ENCODE data around the gene OPCML. TPM values are rescaled to one million over a fixed set of nuclear protein-coding genes. Genes with fewer than 3 reads are reported as not detected.

The OPCML gene
- total RNA-seq, 1 donor from 2014 or later: not detected

DNA sequence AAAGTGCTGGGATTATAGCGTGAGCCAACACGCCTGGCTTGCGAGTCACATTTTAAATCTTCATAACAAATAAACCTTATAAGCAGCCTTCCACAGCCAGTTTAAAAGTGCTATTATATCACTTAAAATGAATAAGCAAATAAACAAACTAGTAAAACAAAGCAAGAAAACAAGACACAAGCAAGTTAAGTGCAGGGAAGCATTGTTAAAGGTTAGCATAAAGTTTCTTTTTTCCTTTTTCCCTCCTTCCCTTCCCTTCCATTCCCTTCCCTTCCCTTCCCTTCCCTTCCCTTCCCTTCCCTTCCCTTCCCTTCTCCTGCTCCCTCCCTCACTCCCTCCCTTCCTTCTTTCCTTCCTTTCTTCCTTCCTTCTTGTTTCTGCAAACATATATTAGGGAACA is 278.7 kb downstream of the OPCML start:
- no peaks in the 10 kb centered on the region for H3K36me3 ChIP-seq
- no peak overlapping the region for H3K27ac ChIP-seq
- no peak overlapping the region for H3K4me3 ChIP-seq
- H3K9me3 ChIP-seq: no peaks in the 10 kb centered on the region
- no peaks in the 10 kb centered on the region for H3K4me1 ChIP-seq
- intact Hi-C loops (cut with DNase I): no loop called here
- DNase-seq (ENCODE audit: extremely low spot score in 2 of 2): no peak
- TF ChIP-seq POLR2AphosphoS5 (IDR thresholded peaks at IDR 0.05; ENCODE audit: insufficient read depth in 1 of 2, low read depth in 1 of 2): no peak
- no peak for TF ChIP-seq POLR2A (IDR thresholded peaks at IDR 0.05)
- no peaks in the 10 kb centered on the region for H3K27me3 ChIP-seq

DNA sequence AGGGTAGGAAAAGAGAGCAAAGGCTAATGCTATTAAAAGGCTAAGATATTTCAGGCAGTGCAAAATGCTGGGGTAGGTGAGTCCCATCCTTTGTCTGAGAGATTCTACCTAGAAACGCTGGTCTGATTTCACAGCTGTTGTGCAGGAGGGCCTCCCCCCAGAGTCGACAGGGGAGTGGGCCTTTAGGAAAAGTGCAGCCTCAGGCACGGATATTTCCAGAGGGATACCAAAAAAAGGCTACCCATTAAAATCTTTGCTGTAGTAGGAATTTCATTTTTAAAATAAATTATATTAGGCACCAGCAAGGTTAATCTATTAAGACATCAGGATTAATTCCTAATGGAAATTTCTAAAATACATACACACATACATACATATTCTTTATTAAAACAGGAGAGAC is 280.5 kb downstream of the OPCML start:
- H3K27ac ChIP-seq: no peak overlapping the region
- no peak for TF ChIP-seq POLR2AphosphoS5 (IDR thresholded peaks at IDR 0.05; ENCODE audit: insufficient read depth in 1 of 2, low read depth in 1 of 2)
- TF ChIP-seq POLR2A (IDR thresholded peaks at IDR 0.05): no peak
- TF ChIP-seq, protein P1, sequence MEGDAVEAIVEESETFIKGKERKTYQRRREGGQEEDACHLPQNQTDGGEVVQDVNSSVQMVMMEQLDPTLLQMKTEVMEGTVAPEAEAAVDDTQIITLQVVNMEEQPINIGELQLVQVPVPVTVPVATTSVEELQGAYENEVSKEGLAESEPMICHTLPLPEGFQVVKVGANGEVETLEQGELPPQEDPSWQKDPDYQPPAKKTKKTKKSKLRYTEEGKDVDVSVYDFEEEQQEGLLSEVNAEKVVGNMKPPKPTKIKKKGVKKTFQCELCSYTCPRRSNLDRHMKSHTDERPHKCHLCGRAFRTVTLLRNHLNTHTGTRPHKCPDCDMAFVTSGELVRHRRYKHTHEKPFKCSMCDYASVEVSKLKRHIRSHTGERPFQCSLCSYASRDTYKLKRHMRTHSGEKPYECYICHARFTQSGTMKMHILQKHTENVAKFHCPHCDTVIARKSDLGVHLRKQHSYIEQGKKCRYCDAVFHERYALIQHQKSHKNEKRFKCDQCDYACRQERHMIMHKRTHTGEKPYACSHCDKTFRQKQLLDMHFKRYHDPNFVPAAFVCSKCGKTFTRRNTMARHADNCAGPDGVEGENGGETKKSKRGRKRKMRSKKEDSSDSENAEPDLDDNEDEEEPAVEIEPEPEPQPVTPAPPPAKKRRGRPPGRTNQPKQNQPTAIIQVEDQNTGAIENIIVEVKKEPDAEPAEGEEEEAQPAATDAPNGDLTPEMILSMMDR (IDR thresholded peaks at IDR 0.05): no peak
- H3K9me3 ChIP-seq: no peaks in the 10 kb centered on the region
- intact Hi-C loops (cut with DNase I): no loop called here
- H3K4me1 ChIP-seq: no peaks in the 10 kb centered on the region
- H3K36me3 ChIP-seq: no peaks in the 10 kb centered on the region
- no peaks in the 10 kb centered on the region for H3K27me3 ChIP-seq
- DNase-seq (ENCODE audit: extremely low spot score in 2 of 2): no peak
- no peak overlapping the region for H3K4me3 ChIP-seq

DNA sequence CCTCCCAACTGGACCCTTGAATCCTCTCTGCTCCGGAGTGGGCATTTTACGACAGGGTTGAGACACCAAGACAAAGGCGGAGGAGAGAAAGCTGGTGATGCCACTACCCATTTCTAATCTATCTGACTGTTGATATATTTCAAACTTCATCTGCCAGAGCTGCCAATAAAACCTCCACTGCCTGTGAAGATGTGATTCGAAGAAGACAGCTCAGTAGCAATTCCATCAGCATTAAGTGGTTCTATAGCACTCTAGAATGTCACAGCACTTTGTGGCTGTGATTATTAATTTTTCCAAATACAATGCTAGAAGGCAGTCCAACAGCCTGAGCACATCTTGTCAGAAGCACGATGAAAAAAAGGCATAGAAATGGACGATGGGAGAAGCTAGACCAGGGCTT is 282.8 kb downstream of the OPCML start:
- Histone ChIP-seq H3K27ac (no peak overlapping the region), H3K4me1 (no peaks in the 10 kb centered on the region), H3K27me3 (no peaks in the 10 kb centered on the region), H3K9me3 (no peaks in the 10 kb centered on the region), H3K4me3 (no peak overlapping the region), H3K36me3 (no peaks in the 10 kb centered on the region)
- DNase-seq (ENCODE audit: extremely low spot score in 2 of 2): no peak
- TF ChIP-seq, protein P1 (IDR thresholded peaks at IDR 0.05): no peak
- TF ChIP-seq POLR2A (IDR thresholded peaks at IDR 0.05) (no peak), POLR2AphosphoS5 (IDR thresholded peaks at IDR 0.05; ENCODE audit: insufficient read depth in 1 of 2, low read depth in 1 of 2) (no peak)
- intact Hi-C loops (cut with DNase I): no loop called here

DNA sequence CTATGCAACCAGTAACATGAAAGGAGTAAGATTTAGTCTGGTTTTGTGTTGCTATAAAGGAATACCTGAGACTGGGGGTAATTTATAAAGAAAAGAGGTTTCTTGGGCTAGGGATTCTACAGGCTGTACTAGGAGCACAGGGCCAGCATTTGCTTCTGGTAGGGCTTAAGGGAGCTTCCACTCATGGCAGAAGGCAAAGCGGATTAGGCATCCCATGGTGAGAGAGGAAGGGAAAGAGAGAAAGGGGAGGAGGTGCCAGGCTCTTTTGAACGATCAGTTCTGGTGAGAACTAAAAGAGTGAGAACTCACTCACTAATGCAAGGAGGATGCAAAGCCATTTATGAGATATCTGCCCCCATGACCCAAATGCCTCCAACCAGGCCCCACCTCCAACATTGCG is 283.2 kb downstream of the OPCML start:
- intact Hi-C loops (cut with DNase I): no loop called here
- Histone ChIP-seq H3K27me3 (no peaks in the 10 kb centered on the region), H3K27ac (no peak overlapping the region), H3K9me3 (no peaks in the 10 kb centered on the region), H3K4me3 (no peak overlapping the region), H3K36me3 (no peaks in the 10 kb centered on the region), H3K4me1 (no peaks in the 10 kb centered on the region)
- TF ChIP-seq, protein P1 (IDR thresholded peaks at IDR 0.05): no peak
- TF ChIP-seq POLR2AphosphoS5 (IDR thresholded peaks at IDR 0.05; ENCODE audit: insufficient read depth in 1 of 2, low read depth in 1 of 2) (no peak), POLR2A (IDR thresholded peaks at IDR 0.05) (no peak)
- DNase-seq (ENCODE audit: extremely low spot score in 2 of 2): no peak

DNA sequence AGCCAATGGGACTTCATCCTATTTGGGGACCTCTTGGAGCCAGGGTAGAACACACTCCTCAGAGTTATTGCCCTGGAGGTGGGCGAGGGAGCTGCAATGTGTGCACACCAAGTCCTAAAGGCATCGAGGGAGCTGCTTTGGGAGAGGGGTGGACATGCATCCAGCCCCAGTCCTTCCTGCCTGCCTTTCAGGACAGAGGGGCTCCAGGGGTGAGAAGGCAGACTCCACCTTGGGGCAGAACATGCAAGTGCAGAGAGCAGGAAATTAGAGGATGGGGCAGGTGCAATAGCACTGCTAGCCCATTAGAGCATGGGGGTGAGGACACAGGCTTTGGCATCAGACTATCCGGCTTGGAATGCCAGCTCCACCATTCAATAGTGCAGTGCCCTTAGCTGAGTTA is 288.5 kb downstream of the OPCML start:
- H3K27me3 ChIP-seq: no peaks in the 10 kb centered on the region
- no peaks in the 10 kb centered on the region for H3K36me3 ChIP-seq
- H3K9me3 ChIP-seq: no peaks in the 10 kb centered on the region
- TF ChIP-seq POLR2A (IDR thresholded peaks at IDR 0.05) (no peak), POLR2AphosphoS5 (IDR thresholded peaks at IDR 0.05; ENCODE audit: insufficient read depth in 1 of 2, low read depth in 1 of 2) (no peak)
- TF ChIP-seq, protein P1 (IDR thresholded peaks at IDR 0.05): no peak
- no peak overlapping the region for H3K27ac ChIP-seq
- no peak overlapping the region for H3K4me3 ChIP-seq
- no peaks in the 10 kb centered on the region for H3K4me1 ChIP-seq
- intact Hi-C loops (cut with DNase I): no loop called here
- no peak for DNase-seq (ENCODE audit: extremely low spot score in 2 of 2)

Measured in vagina (tissue), 2 donors.